Retina (tissue), 1 donor: Measurements from ENCODE around the gene ADAMTSL5.
"Not testable (repeated sequence)": the region's sequence is repeated elsewhere in the genome, so short reads cannot be mapped to it uniquely, and the experiment has no call there.

Source experiments
- DNase-seq: peaks from one replicate; pipeline ENCODE4 v3.0.0-alpha.2; 2016

The ADAMTSL5 gene

DNA sequence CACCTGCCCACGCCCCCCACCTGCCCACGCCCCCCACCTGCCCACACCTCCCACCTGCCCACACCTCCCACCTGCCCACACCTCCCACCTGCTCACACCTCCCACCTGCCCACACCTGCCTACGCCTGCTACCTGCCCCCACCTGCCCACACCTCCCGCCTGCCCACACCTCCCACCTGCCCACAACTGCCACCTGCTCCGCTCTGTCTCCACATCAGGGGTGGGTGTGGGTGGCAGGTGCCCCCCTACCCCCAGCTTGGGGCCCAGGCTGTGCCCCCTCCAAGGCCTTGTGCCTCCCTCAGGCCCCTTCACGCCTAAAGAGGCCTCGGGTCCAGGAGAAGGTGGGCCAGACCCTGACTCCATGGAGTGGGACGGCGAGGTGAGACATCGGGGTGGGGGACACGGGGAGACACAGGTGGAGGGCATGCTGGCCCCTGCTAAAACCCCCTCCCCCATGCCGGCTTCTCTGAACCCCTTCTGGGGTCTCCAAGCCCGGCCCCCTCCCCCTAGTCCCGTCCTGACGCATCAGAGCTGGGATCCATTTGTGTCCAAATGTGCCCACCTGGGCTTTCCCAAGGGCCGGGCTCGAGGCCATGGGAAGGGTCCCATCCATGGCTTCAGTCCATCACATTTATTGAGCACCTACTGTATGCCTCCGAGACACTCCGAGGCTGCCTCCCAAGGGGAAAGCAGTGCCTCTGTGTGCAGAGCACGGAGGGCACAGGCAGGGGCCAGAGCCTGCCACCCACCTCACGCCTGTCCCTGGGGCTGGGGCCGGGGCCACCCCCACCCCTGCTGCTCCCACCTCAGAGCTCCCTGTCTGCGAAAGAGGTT, 16.0 kb upstream of the ADAMTSL5 start:
- no peak for DNase-seq

DNA sequence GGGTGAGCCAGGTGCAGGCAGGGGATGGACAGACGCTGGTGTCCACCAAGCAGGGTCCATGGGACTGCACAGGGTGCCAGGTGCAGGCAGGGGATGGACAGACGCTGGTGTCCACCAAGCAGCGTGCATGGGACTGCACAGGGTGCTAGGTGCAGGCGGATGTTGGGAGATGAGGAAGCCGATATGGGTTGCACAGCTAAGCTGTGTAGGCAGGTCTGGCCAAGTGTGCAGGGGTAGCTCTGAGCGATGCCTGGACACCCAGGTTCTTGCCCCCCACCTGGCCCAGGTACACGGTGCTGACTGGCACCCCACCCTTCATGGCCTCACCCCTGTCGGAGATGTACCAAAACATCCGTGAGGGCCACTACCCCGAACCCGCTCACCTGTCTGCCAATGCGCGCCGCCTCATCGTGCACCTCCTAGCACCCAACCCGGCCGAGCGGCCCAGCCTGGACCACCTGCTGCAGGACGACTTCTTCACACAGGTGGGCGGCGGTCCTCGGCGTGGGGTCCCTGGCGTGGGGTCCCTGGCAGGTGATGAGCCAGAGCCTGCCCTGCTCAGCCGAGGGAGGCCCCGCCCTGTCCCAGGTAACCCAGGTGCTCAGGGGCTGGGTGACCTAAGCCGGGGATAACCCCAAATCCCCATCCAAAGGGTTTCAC, 15.0 kb upstream of the ADAMTSL5 start:
- DNase-seq, result no peak

DNA sequence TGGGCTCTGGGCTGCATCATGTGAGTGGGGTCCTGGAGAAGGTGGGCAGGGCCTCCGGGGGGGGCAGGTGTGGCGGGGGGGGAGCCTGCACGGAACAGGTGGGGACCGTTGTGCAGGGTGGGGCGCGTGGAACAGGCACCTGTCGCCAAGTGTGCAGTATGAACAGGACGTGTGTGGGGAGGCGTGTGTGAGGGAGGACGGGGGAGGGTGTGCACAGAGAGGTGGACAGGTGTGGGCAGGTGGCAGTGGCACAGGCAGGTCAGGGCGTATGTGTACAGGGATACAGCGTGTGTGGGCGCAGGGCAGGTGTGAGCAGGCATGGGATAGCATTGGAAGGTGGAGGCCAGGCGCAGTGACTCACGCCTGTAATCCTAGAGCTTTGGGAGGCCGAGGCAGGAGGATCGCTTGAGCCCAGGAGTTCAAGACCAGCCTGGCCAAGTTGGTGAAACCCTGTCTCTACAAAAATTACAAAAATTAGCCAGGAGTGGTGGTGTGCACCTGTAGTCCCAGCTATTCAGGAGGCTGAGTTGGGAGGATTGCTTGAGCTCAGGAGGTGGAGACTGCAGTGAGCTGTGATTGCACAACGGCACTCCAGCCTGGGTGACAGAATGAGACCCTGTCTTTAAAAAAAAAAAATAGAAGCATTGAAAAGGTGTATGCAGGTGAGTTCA, 14.3 kb upstream of the ADAMTSL5 start:
- DNase-seq, result no peak

DNA sequence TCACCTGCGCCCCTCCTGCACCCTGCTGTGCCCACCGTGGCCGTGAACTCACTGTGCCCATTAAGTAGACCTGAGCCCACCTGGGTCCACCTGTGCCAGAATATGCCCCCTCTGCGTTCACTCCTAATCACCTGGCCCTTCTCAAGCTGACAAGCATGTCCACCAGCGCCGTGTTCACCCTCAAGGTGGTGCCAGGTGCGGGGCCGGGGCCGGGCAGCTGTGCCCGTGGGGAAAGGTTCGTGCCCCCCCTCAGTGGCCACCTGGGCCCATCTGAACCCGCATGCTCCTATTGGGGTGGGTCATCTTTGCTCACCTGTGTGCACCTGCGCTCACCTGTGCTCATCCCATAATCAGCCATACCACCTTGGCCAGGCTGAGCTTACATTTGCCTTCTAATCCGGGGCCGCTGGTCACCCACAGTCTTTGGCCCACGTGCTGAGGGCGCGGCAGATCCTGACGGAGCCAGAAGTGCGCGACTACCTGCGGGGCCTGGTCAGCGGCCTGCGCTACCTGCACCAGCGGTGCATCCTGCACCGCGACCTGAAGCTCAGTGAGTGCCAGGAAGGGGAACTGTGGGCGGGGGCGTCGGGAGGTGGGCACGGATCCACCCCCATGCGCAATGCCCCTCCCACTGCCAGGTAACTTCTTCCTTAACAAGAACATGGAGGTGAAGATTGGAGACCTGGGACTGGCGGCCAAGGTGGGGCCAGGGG, 13.4 kb upstream of the ADAMTSL5 start:
- no peak for DNase-seq

DNA sequence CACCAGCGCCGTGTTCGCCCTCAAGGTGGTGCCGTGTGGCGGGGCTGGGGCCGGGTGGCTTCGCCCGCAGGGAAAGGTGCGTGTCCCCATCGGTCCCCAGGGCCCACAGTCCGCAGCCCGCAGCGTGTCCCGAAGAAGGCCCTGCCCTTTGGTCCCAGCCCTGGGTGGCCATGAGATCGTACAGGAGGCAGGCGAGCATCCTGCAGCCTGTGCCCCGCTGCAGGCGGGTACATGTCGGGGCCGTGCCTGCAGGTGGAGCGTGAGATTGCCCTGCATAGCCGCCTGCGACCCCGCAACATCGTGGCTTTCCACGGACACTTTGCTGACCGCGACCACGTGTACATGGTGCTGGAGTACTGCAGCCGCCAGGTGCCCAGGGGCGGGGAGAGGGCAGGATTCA, 12.5 kb upstream of the ADAMTSL5 start:
- DNase-seq, result no peak

DNA sequence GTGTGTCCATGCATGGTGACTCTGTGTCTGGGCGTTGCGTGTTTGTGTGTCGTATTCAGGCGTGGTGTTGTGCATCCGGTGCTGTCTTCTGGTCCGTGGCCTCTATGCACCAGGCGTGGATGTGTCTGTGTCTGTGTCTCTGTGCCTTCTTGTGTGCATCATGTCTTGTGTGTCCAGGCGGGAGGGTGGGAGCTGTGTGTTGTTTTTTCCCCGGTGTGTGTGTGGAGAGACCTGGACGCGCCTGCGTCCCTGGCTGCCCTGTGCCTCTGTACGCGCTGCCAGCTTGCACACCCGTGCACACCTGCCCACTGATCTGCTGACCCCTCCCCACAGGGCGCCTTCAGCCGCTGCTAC, 12.1 kb upstream of the ADAMTSL5 start:
- no peak for DNase-seq

DNA sequence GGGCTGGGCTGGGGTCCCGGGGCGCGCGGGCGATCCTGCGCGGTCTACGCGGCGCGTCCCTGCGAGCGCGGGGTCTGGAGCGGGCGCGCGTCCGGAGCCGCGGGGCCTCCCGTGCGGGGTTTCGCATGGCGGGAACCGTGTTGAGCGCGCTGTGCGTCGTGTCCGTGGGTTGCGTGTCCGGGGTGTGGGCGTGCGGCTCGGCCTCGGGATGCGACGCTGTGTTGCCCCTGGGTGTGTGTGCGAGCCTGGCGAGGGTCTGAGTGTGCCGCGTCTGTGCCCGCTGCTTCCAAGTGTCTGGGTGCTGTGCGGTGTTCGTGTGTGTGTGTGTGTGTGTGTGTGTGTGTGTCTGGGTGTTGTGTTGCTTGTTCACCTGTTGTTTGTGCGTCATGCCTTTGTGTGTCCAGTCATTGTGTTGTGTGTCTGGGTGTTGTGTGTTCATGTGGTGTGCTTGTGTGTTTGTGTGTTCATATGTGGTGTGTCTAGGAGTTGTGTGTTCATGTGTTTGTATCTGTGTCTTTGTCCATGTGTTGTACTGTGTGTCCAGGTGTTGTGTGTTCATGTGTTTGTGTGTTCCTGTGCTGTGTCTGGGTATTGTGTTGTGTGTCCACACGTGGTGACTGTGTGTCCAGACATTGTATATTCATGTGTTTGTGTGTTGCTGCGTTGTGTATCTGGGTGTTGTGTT, 11.6 kb upstream of the ADAMTSL5 start:
- DNase-seq, result peak; percentile 52

DNA sequence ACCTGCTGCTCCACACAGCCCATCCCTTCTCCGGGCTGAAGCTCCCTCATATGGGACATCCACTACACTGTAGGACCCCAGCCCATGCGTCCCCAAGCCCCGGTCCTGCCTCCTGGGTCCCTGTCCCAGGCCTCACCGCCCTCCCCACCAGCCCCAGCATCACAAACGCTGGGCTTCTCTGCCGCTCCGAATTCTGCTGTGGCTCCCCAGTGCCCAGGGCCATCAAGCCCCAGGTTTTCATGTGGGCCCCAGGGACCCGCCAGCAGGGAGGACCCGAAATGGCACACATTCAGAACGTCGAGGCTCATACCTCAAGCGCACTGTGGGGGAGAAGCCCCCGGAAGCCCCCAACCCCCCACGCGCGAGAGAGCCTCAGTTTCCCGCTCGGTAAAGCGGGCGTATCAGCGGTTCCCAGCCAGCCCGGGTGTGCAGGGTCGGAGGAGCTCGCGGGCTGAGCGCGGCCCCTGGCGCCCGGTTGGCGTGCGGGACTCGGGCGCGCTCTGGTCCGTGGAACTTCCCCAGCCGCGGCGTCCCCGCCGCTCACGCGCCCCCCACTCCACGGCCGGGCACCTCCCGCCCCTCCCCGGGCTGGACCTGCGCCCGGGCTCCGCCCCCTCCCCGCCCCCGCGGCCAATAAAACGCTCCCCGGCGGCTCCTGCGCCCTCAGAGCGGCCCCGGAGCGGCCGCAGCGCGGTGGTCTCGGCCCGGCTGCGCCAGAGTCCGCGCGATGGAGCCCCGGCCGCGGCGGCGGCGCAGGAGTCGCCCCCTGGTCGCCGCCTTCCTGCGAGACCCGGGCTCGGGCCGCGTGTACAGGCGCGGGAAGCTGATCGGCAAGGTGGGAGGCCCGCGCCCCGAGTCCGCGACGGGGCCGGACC, 10.8 kb upstream of the ADAMTSL5 start, which contains the start of gene PLK5:
TSS of gene PLK5 (plus strand) at position 666 of the 875 bp plus-strand sequence. CDS start 2,920 bp downstream, outside the sequence.
- DNase-seq, result no peak

DNA sequence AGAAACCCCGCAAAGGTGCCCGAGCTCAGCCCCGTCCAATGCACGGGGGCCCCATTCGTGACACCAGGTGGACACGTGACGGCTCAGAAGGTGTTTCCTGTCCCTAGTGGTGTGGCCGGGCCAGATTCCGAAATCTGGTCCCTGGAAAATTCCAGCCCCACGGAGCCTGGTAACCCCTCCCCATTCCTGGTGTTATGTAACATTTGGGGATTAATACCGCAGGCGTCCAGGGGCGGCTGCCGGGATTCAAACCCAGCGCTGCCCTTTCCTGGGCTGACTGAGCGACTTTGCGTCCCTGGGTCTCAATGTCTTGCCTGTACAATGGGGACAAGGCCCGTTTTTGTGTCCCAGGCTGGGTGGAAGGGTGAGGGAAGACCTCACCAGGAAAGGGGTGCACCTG, 10.0 kb upstream of the ADAMTSL5 start:
- DNase-seq, result no peak

DNA sequence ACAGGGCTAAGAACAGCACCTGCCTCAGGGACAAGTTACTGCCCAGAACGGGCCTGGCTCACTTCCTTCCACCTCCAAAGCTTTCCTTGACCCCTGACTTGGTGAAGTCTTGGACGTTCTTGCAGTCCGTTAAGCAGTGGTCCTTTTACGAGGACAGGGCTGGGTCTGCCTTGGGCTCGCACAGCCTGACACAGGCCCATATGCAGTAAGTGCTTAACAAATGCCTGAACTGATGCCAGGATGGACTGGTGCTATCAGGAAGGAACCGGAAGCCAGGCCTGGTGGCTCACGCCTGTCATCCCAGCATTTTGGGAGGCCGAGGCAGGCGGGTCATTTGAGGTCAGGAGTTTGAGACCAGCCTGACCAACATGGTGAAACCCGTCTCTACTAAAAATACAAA, 9.2 kb upstream of the ADAMTSL5 start:
- DNase-seq, result no peak

DNA sequence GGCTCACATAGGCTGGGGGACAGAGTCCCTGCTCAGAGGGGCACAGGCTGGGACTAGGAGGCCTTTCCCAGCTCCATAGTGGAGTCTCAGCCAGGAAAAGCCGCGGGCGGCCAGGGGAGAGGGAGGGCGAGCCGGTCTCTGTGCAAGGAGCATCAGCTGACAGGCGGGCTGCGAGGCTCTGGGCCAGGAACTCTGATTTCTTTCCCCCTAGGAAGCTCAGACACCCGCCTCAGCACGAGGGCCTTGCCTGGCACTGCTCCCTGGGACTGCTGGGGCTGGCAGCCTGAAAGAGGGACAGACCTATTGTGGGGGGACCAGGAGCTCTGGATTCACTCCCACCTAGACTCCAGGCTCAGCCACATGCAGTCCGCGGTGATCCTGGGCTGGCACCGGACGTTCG, 8.8 kb upstream of the ADAMTSL5 start:
- no peak for DNase-seq

DNA sequence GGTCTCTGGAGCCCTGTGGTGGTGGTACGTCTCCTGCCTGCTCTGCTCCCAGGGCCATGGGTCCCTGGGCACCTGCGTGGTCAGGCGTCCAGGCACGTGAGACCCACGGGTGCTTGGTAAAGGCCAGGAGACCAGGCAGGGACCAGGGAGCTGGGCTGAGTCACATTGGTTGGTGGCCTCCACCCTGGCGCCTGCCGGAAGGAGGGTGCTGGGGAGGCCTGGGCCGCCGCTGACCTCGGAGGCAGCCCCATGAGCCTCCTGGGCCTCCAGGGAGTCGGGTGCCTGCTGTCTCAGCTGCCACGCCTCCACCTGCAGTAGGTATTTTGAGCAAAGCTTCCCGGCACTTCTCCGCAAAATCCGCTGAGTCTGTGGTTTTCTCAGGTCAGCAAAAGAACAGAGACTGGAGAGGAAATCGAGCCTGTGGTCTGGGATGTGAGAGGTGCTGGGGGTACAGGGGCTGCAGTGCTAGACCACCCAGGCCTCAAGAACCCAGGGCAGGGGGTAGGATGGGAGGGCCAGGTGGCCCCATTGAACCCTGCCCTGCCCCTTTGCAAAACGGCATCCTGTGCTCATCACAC, 7.5 kb upstream of the ADAMTSL5 start:
- no peak for DNase-seq

DNA sequence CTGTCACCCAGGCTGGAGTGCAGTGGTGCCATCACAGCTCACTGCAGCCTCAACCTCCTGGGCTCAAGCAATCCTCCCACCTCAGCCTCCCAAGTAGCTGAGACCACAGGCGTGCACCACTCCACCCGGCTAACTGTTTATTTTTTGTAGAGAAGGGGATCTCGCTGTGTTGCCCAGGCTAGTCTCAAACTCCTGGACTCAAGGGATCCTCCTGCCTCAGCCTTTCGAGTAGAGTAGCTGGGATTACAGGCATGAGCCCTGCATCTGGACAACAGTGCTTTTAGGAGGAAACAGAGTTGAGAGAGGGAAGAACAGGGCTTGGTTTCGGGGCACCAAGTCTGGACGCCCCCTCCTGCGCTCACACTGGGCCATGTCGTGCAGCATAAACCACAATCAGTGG, 7.0 kb upstream of the ADAMTSL5 start:
- not testable (repeated sequence) for DNase-seq

DNA sequence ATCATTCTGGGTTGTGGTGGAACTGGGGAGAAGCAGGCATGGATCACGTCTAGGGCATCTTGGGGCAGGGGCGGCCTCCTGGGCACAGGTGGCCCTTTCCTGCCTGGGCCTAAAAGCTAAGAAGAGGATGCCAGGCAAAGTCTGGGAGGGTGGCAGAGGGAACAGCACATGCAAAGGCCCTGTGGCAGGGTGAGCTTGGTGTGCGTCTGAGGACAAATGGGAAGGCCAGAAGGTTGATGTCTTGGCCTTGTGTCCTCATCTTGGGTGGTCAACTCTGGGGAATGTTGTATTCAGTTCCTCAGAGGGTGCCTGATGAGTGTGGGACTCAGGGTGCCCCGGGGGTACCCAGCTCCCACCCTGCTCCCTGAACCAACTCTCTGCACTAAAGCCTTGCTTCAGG, 5.7 kb upstream of the ADAMTSL5 start:
- DNase-seq, result no peak

DNA sequence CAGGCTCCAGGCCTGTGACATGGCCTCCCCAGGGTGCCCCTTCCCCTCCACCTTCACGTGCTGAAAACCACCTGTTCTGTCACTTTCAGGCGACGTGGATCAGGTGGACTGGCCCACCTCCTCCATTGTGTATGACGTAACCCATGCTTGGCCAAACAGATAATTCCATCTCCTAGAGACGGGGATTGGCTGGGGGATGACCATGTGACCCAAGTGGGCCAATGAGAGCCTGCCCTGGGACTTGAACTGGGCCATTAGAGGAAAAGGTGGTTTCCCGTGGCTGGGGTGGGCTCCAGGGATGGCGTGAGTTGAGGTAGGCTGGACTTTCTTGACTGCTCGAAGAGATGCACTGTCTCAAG, 3.6 kb upstream of the ADAMTSL5 start:
- no peak for DNase-seq

DNA sequence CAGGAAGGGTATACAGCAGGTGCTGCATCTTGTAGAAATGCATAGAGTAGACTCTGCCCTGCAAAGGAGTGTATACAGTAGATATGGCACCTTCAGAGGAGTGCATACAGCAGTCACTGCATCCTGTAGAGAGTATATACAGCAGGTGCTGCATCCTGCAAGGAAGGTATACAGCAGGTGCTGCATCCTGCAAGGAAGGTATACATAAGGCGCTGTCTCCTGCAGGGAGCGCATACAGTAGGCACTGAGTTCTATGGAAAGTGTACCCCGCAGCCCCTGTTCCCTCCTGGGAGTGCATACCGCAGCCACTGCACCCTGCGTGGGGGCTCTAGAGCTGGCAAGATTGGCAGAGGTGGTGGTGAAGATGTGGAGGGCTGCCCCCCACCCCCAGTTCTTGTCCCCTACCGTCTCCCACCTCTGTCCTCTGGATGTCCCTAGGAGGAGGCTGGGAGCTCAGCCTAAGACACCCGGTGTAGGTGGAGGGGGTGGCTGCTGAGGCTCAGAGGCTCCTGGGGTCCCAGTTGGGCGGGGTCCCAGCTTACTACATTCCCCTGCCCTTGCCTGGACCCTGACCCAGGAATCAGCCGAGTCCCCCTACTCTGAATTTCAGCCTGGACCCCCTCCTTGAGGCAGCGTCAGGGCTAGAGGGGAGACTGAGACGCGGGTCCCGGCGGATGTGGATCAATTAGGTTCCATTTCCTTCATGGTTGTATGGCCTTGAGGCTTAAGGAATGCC, 2.3 kb upstream of the ADAMTSL5 start:
- no peak for DNase-seq

DNA sequence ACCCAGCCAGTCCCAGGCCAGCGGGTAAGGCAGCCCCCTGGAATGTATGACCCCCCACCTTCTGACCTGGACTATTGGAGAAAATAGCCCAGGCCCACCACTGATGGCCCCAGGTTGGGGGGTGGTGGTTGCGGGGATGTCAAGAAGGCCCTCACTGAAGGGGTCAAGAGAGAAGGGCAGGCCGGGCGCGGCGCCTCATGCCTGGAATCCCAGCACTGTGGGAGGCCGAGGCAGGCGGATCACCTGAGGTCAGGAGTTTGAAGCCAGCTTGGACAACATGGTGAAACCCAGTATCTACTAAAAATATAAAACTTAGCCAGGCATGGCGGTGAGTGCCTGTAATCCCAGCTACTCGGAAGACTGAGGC, 1.5 kb upstream of the ADAMTSL5 start:
- DNase-seq, result no peak

DNA sequence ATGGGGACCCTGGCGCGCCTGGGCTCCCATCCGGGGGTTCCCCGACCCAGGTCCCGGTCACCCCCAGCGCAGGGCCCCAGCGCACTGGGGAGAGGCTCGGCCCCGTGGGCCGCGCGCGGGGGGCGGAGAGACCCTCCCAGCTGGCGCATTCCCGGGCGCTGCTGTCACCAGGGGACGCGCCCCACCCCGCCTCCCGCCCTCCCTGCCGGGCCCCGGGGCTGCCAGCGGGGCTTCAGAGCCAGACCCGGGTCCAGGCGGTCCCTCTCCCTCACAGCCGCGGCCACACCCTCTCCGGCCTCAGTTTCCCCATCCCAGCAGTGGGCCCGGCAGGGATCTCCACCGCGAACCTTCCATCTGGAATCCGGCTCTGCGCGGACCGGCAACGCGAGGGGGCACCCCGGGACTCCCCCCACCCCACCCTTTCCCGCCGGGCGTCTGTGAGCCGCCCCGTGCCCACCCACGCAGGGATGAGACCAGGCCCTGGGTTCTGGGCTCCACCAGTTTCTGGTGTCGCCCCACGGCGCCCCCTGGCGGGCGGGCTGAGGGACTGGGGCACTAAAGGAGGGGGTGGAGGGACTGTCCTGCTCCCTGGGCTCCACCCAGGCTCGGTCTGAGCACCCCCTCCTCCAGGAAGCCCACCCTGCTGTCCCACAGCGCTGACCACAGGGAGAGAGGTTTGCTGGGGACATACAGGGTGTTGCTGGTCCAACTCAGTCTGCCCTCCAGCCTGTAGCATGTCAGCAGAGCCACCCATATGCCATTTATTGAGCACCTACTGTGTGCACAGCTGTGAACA, 878 bp upstream of the ADAMTSL5 start:
- no peak for DNase-seq
